ENCODE data around the gene CASP8. TPM values are rescaled to one million over a fixed set of nuclear protein-coding genes. Genes with fewer than 3 reads are reported as not detected.

CASP8 gene
- total and polyA plus RNA-seq, 9 of the 15 experiments (the other 6 are each of a cell fraction or from before 2014, with no cell fraction given) = 10.2 to 31.4 (median 19.4) TPM

- CTCF ChIA-PET (ENCODE audit: low intra/inter-chr PET ratio) = interaction anchor here (0.9 kb wide), 1 partner anchor 127 kb away, joined by 5 read pairs; no protein-coding TSS in a partner anchor
- DNase-seq (ENCODE audit: extremely low read depth in 1 of 4, low spot score in 3 of 4) = peak; percentile 31 to 69 (median 33)
- Histone ChIP-seq H4K20me1 (replicated peaks; ENCODE audit: control insufficient read depth, insufficient read depth, low read length) (no peaks in the 10 kb centered on the region), H3K27ac (ENCODE audit: extremely low read depth, low read depth, low read length) (peak overlapping the region; percentile 23; the same call in 2 of the 3 replicates), H3K9ac (ENCODE audit: insufficient read depth in 1 of 2, low read depth in 2 of 2, low read length in 2 of 2) (peak overlapping the region in 1 of 2 experiments; percentile 21; a peak in 1 of 4 replicates), H3K4me1 (replicated peaks in 1 of 2; ENCODE audit: control insufficient read depth in 2 of 2, insufficient read depth in 2 of 2, low read length in 2 of 2) (peaks cover 0 to 4% of the 10 kb centered on the region in 2 experiments; a peak in 2 of 5 replicates), H3K27me3 (ENCODE audit: control insufficient read depth in 2 of 2, insufficient read depth in 2 of 2, low read length in 2 of 2) (no peaks in the 10 kb centered on the region), H3K9me1 (ENCODE audit: control insufficient read depth, insufficient read depth, low read length) (no peaks in the 10 kb centered on the region), H3K4me2 (ENCODE audit: insufficient read depth, low read length) (peak overlapping the region; percentile 87), H3K9me3 (replicated peaks; ENCODE audit: control insufficient read depth, insufficient read depth, low read depth, low read length) (no peaks in the 10 kb centered on the region), H2AFZ (ENCODE audit: low read depth, low read length) (no peak overlapping the region), H3K4me3 (peak overlapping the region; percentile 62), H3K79me2 (ENCODE audit: control insufficient read depth, insufficient read depth, low read length) (peaks cover 43% of the 10 kb centered on the region), H3K36me3 (ENCODE audit: control insufficient read depth, insufficient read depth, low read length) (peaks cover 22% of the 10 kb centered on the region)
- no TSS peak for BruUV-seq (replicated peaks)
- peak; percentile 81 for FAIRE-seq
- intact Hi-C loops (cut with micrococcal nuclease) (loop anchor here (1.0 to 5.0 kb wide), 4 partner anchors 22 to 407 kb away; partner anchors contain the start of gene TMEM237), in situ Hi-C loops (cut with MboI) (no loop called here)
- WGBS (ENCODE audit: insufficient coverage, low coverage, missing lambda C conversion rate) = 24% methylated on average over 14 of the region's 14 CpGs
- ATAC-seq = peak; percentile 29
- POLR2A ChIA-PET = no interaction called here
- TF ChIP-seq SRSF7 (optimal IDR thresholded peaks at IDR 0.05; ENCODE audit: low read depth, low read length) (no peak), PRDM10 (IDR thresholded peaks at IDR 0.05; ENCODE audit: partially characterized antibody) (peak; percentile 67), PML (IDR thresholded peaks at IDR 0.05; ENCODE audit: low read length) (no peak), AFF1 (IDR thresholded peaks at IDR 0.05; ENCODE audit: low read depth in 1 of 2, partially characterized antibody in 2 of 2) (no peak), E2F1 (CRISPR knock-in tag; IDR thresholded peaks at IDR 0.05) (no peak), MLLT1 (IDR thresholded peaks at IDR 0.05) (no peak), NFIC (IDR thresholded peaks at IDR 0.05) (no peak), ZNF146 (CRISPR knock-in tag; IDR thresholded peaks at IDR 0.05; ENCODE audit: unreplicated experiment) (no peak), PCBP1 (IDR thresholded peaks at IDR 0.05; ENCODE audit: low read depth, low read length, poor library complexity, severe bottlenecking) (no peak)
Measured at GRCh38 chr2:201235860-201236811, 24.2 kb upstream of the CASP8 start.
